ENCODE data around the gene SLC6A6. TPM values are rescaled to one million over a fixed set of nuclear protein-coding genes. Genes with fewer than 3 reads are reported as not detected.

The SLC6A6 gene
- total RNA-seq, 1 donor from 2014 or later = 37.5 TPM

- DNase-seq (ENCODE audit: low spot score) (no peak), ATAC-seq (no peak)
- intact Hi-C loops (cut with DNase I) = no loop called here
These were observed 31.5 kb upstream of the SLC6A6 start for GRCh38 chr3:14370720-14371572.

- DNase-seq (ENCODE audit: low spot score) (peak; percentile 72), ATAC-seq (peak; percentile 75)
- intact Hi-C loops (cut with DNase I) = no loop called here
These were observed 30.6 kb upstream of the SLC6A6 start for GRCh38 chr3:14371573-14372474.

- intact Hi-C loops (cut with DNase I) = no loop called here
- no peak for ATAC-seq
- no peak for DNase-seq (ENCODE audit: low spot score)
These were observed 29.8 kb upstream of the SLC6A6 start for GRCh38 chr3:14372587-14372986.

GRCh38 chr3:14373753-14374376, 28.5 kb upstream of the SLC6A6 start:
- intact Hi-C loops (cut with DNase I) = no loop called here
- ATAC-seq = no peak
- DNase-seq (ENCODE audit: low spot score) = no peak

- intact Hi-C loops (cut with DNase I) = no loop called here
- DNase-seq (ENCODE audit: low spot score) (no peak), ATAC-seq (no peak)
These were observed 27.9 kb upstream of the SLC6A6 start for GRCh38 chr3:14374444-14374883.

GRCh38 chr3:14375192-14375591, 27.2 kb upstream of the SLC6A6 start:
- DNase-seq (ENCODE audit: low spot score) = no peak
- intact Hi-C loops (cut with DNase I) = no loop called here
- no peak for ATAC-seq

- intact Hi-C loops (cut with DNase I) = no loop called here
- no peak for DNase-seq (ENCODE audit: low spot score)
These were observed 25.9 kb upstream of the SLC6A6 start for GRCh38 chr3:14376348-14377043.

GRCh38 chr3:14377044-14377837, 25.2 kb upstream of the SLC6A6 start:
- intact Hi-C loops (cut with DNase I) = no loop called here
- DNase-seq (ENCODE audit: low spot score) (no peak), ATAC-seq (no peak)

More at GRCh38 chr3:14376348-14377043, 25.9 kb upstream of the SLC6A6 start:
- ATAC-seq = no peak

GRCh38 chr3:14377838-14378169, 24.6 kb upstream of the SLC6A6 start:
- no peak for DNase-seq (ENCODE audit: low spot score)
- intact Hi-C loops (cut with DNase I) = loop anchor here (2.0 kb wide), 1 partner anchor 57 kb away; no protein-coding TSS in a partner anchor
- ATAC-seq = peak; percentile 48

GRCh38 chr3:14378415-14378814, 24.0 kb upstream of the SLC6A6 start:
- DNase-seq (ENCODE audit: low spot score) = no peak
- ATAC-seq = no peak
- intact Hi-C loops (cut with DNase I) = loop anchor here (2.0 kb wide), 1 partner anchor 56 kb away; no protein-coding TSS in a partner anchor

GRCh38 chr3:14379843-14380242, 22.6 kb upstream of the SLC6A6 start:
- intact Hi-C loops (cut with DNase I) = loop anchor here (2.0 kb wide), 1 partner anchor 55 kb away; no protein-coding TSS in a partner anchor

GRCh38 chr3:14386254-14386653, 16.2 kb upstream of the SLC6A6 start:
- DNase-seq (ENCODE audit: low spot score) = no peak
- no peak for ATAC-seq
- intact Hi-C loops (cut with DNase I) = no loop called here

More at GRCh38 chr3:14379843-14380242, 22.6 kb upstream of the SLC6A6 start:
- no peak for DNase-seq (ENCODE audit: low spot score)
- no peak for ATAC-seq

- DNase-seq (ENCODE audit: low spot score) = no peak
- peak; percentile 29 for ATAC-seq
- intact Hi-C loops (cut with DNase I) = no loop called here
These were observed 14.2 kb upstream of the SLC6A6 start for GRCh38 chr3:14388201-14388600.

GRCh38 chr3:14389166-14389606, 13.2 kb upstream of the SLC6A6 start:
- DNase-seq (ENCODE audit: low spot score) (no peak), ATAC-seq (no peak)
- intact Hi-C loops (cut with DNase I) = no loop called here

GRCh38 chr3:14389716-14390115, 12.7 kb upstream of the SLC6A6 start:
- DNase-seq (ENCODE audit: low spot score) (no peak), ATAC-seq (no peak)
- intact Hi-C loops (cut with DNase I) = no loop called here

- intact Hi-C loops (cut with DNase I) = no loop called here
- peak; percentile 75 for ATAC-seq
- DNase-seq (ENCODE audit: low spot score) = no peak
These were observed 11.4 kb upstream of the SLC6A6 start for GRCh38 chr3:14391033-14391432.

- intact Hi-C loops (cut with DNase I) = no loop called here
- DNase-seq (ENCODE audit: low spot score) (no peak), ATAC-seq (no peak)
These were observed 10.2 kb upstream of the SLC6A6 start for GRCh38 chr3:14392231-14392630.

GRCh38 chr3:14392803-14393319, 9.5 kb upstream of the SLC6A6 start:
- ATAC-seq (no peak), DNase-seq (ENCODE audit: low spot score) (no peak)
- intact Hi-C loops (cut with DNase I) = no loop called here

Data from sciatic nerve (tissue), 2 donors.